Sigmoid colon (tissue), 7 donors: ENCODE measurements around the gene PDCD2L. TPM values are rescaled to one million over a fixed set of nuclear protein-coding genes. Genes with fewer than 3 reads are reported as not detected.
A peak's percentile ranks its signal among the peaks of the same experiment; 100 is the strongest.

Experiments used
- DNase-seq: peaks from one replicate; pipeline ENCODE4 v3.0.0-alpha.2; 2019
- H3K27ac ChIP-seq, 4 donors: fragments of 200-600 bp; sonication (generic); one replicate each; pipeline ENCODE4 v1.5.1; 2016 to 2019; ENCODE audit warnings: mild to moderate bottlenecking in 1 of 4
- H3K27me3 ChIP-seq, 3 donors: fragments of 200-600 bp; sonication (generic); one replicate each; pipeline ENCODE4 v1.5.1; 2019; ENCODE audit warnings: mild to moderate bottlenecking in 1 of 3
- H3K36me3 ChIP-seq, 4 donors: fragments of 200-600 bp; sonication (generic); one replicate each; pipeline ENCODE4 v1.5.1; 2016 to 2019
- H3K4me1 ChIP-seq, 4 donors: fragments of 200-600 bp; sonication (generic); one replicate each; pipeline ENCODE4 v1.5.1; 2017 to 2019
- H3K4me3 ChIP-seq, 4 donors: fragments of 200-600 bp; sonication (generic); one replicate each; pipeline ENCODE4 v1.5.1; 2017 to 2019; ENCODE audit warnings: mild to moderate bottlenecking in 2 of 4, moderate library complexity in 1 of 4
- H3K9me3 ChIP-seq, 4 donors: fragments of 200-600 bp in 3 of 4; sonication (generic) in 3 of 4; one replicate each; pipeline versions ENCODE4 v1.5.1 to v1.6.1; 2013 to 2019
- CTCF ChIP-seq, 4 experiments: fragments of 450-650 bp in 3 of 4; fragments of 200-600 bp in 1 of 4; IDR thresholded peaks; one replicate each; pipeline ENCODE4 v1.5.1; 2016 to 2019; ENCODE audit warnings: antibody characterized with exemption in 4 of 4, mild to moderate bottlenecking in 3 of 4, moderate library complexity in 2 of 4
- EP300 ChIP-seq, 4 donors: sonication (generic); formaldehyde crosslinking; IDR thresholded peaks; one replicate each; pipeline ENCODE4 v1.6.1; 2017; ENCODE audit warnings: antibody characterized with exemption in 4 of 4
- POLR2A ChIP-seq, 2 donors: fragments of 450-650 bp; IDR thresholded peaks; one replicate each; pipeline ENCODE4 v1.6.1; 2016; ENCODE audit warnings: antibody characterized with exemption in 2 of 2, mild to moderate bottlenecking in 2 of 2, moderate library complexity in 2 of 2
- POLR2AphosphoS5 ChIP-seq, 4 donors: sonication (generic); formaldehyde crosslinking; IDR thresholded peaks; one replicate each; pipeline ENCODE4 v1.6.1; 2017; ENCODE audit warnings: antibody characterized with exemption in 4 of 4
- WGBS, 2 donors: extraction: QIAGEN DNeasy Blood & Tissue Kit; methylation state at CpG; one replicate each; pipeline ENCODE4 v1.1.7; 2013; 5-methylcytosine and 5-hydroxymethylcytosine counted together
- intact Hi-C: fragments of 100-400 bp; cut with DNase I; formaldehyde crosslinking; loops from one replicate; pipeline ENCODE4 v1.15.1; 2023
- polyA plus RNA-seq, 3 donors: library from polyadenylated mRNA; stranded (reverse); fragments of 200-250 nt; gene quantifications; one replicate each; pipeline ENCODE4 v1.2.3, GENCODE V29; 2013
- total RNA-seq, 4 donors: library from RNA; depleted of rRNA; stranded (reverse); fragments of >200 nt; gene quantifications; one replicate each; pipeline ENCODE4 v1.1.0, GENCODE V29; 2016
- donor health status: healthy with polysubstance abuse.
- donor health status: Bipolar disorder and iron deficiency.
- donor health status: healthy.

PDCD2L gene
- total and polyA plus RNA-seq, 7 donors: 6.0 to 14.8 (median 12.1) TPM

- TF ChIP-seq POLR2AphosphoS5 (IDR thresholded peaks at IDR 0.05): no peak
- H3K36me3 ChIP-seq: peaks cover 11 to 30% (median 19%) of the 10 kb centered on the region in 4 donors
- 11 to 34% methylated on average over 6 of the region's 6 CpGs for WGBS, 2 donors
- H3K4me1 ChIP-seq: peaks cover 0 to 12% (median 6%) of the 10 kb centered on the region in 4 donors
- no peaks in the 10 kb centered on the region for H3K27me3 ChIP-seq
- H3K27ac ChIP-seq: peak overlapping the region; percentile 61 to 71 (median 69)
- H3K4me3 ChIP-seq: peak overlapping the region; percentile 76 to 93 (median 86)
- H3K9me3 ChIP-seq: no peaks in the 10 kb centered on the region
- no peak for DNase-seq
- intact Hi-C loops: no loop called here
Observed at GRCh38 chr19:34403784-34404108, 453 bp upstream of the PDCD2L start.

- WGBS, 2 donors: 85 to 90% methylated on average over 13 of the region's 13 CpGs
- no peaks in the 10 kb centered on the region for H3K27me3 ChIP-seq
- no peak overlapping the region for H3K4me3 ChIP-seq
- no peak for DNase-seq
- H3K9me3 ChIP-seq: no peaks in the 10 kb centered on the region
- no peak overlapping the region for H3K27ac ChIP-seq
- peaks cover 0 to 20% (median 9%) of the 10 kb centered on the region in 4 donors for H3K36me3 ChIP-seq
- intact Hi-C loops: no loop called here
- TF ChIP-seq EP300 (IDR thresholded peaks at IDR 0.05) (no peak), POLR2AphosphoS5 (IDR thresholded peaks at IDR 0.05) (no peak), CTCF (IDR thresholded peaks at IDR 0.05) (no peak), POLR2A (IDR thresholded peaks at IDR 0.05) (no peak)
- peaks cover 0 to 12% (median 6%) of the 10 kb centered on the region in 4 donors for H3K4me1 ChIP-seq
Observed at GRCh38 chr19:34405892-34406660, 1.9 kb downstream of the PDCD2L start.

GRCh38 chr19:34408411-34408810, 4.2 kb downstream of the PDCD2L start:
- H3K27me3 ChIP-seq: no peaks in the 10 kb centered on the region
- intact Hi-C loops: no loop called here
- peaks cover 0 to 12% (median 6%) of the 10 kb centered on the region in 4 donors for H3K4me1 ChIP-seq
- no peak overlapping the region for H3K27ac ChIP-seq
- no peaks in the 10 kb centered on the region for H3K9me3 ChIP-seq
- peaks cover 0 to 23% (median 9%) of the 10 kb centered on the region in 4 donors for H3K36me3 ChIP-seq
- WGBS, 2 donors: 92 to 93% methylated on average over 8 of the region's 8 CpGs
- TF ChIP-seq CTCF (IDR thresholded peaks at IDR 0.05) (no peak), POLR2AphosphoS5 (IDR thresholded peaks at IDR 0.05) (no peak), POLR2A (IDR thresholded peaks at IDR 0.05) (no peak), EP300 (IDR thresholded peaks at IDR 0.05) (no peak)
- H3K4me3 ChIP-seq: no peak overlapping the region
- peak; percentile 24 for DNase-seq

GRCh38 chr19:34409189-34410164, 5.3 kb downstream of the PDCD2L start:
- intact Hi-C loops: no loop called here
- no peaks in the 10 kb centered on the region for H3K9me3 ChIP-seq
- TF ChIP-seq POLR2AphosphoS5 (IDR thresholded peaks at IDR 0.05) (no peak), CTCF (IDR thresholded peaks at IDR 0.05) (no peak), POLR2A (IDR thresholded peaks at IDR 0.05) (no peak), EP300 (IDR thresholded peaks at IDR 0.05) (no peak)
- H3K27ac ChIP-seq: no peak overlapping the region
- H3K36me3 ChIP-seq: peaks cover 0 to 33% (median 10%) of the 10 kb centered on the region in 4 donors
- no peak overlapping the region for H3K4me3 ChIP-seq
- H3K27me3 ChIP-seq: no peaks in the 10 kb centered on the region
- peaks cover 0 to 8% (median 4%) of the 10 kb centered on the region in 4 donors for H3K4me1 ChIP-seq
- 87 to 89% methylated on average over 10 of the region's 10 CpGs for WGBS, 2 donors
- no peak for DNase-seq

GRCh38 chr19:34411216-34411615, 7.0 kb downstream of the PDCD2L start:
- TF ChIP-seq POLR2A (IDR thresholded peaks at IDR 0.05) (no peak), CTCF (IDR thresholded peaks at IDR 0.05) (no peak), POLR2AphosphoS5 (IDR thresholded peaks at IDR 0.05) (no peak), EP300 (IDR thresholded peaks at IDR 0.05) (no peak)
- H3K4me3 ChIP-seq: no peak overlapping the region
- no peaks in the 10 kb centered on the region for H3K9me3 ChIP-seq
- no peaks in the 10 kb centered on the region for H3K27me3 ChIP-seq
- no peak overlapping the region for H3K27ac ChIP-seq
- H3K4me1 ChIP-seq: no peaks in the 10 kb centered on the region
- peaks cover 0 to 50% (median 10%) of the 10 kb centered on the region in 4 donors for H3K36me3 ChIP-seq
- intact Hi-C loops: no loop called here
- no peak for DNase-seq
- 95 to 97% methylated on average over 13 of the region's 13 CpGs for WGBS, 2 donors
